ENCODE results near the gene RAB24.
A peak's percentile ranks its signal among the peaks of the same experiment; 100 is the strongest.
"Not testable (repeated sequence)": the region's sequence is repeated elsewhere in the genome, so short reads cannot be mapped to it uniquely, and the experiment has no call there.

RAB24 gene

DNA sequence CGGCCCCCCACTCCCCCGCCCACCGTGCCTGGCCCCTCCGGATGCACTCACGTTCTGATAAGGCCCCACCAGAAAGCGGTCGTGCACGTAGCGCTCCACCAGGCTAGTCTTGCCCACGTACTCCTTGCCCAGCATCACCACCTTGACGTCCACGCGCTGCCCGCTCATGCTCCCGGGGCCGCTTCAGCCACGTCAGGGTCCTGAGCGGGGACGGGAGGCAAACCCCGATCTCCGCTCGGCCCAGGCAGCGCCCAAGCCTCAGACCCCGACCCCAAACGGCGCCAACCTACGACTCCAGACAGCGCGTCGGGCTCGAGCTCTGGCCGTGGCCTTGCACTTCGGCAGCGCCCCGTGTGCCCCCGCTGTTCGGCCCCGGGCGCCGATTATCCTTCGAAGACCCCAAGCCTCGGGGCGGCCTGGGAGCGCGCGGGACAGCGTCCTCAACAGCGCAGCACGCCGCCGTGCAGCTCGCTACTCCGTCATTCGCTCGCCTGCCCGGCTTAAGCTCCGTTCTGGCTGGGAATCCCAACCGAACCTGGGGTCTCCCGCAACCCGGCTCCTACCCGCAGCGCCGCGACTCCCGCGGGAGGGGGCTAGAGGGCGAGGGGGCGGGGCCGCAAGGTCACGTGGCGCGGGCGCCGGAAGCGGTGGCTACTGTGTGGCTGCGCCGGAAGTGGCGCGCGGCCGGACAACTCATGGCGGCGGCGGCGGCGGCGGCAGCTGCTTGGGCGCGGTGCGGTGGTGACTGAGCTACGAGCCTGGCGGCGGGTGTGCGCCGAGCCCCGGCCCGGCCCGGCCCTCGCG lies at the start of gene RAB24, which contains the start of gene PRELID1:
RAB24 (minus strand) TSS at position 599 of the 804 bp plus-strand sequence; CDS start at position 168, 431 bp downstream.
PRELID1 (plus strand) TSS at position 679 of the 804 bp plus-strand sequence. CDS start 187 bp downstream, outside the sequence.
- peak; percentile 80 for DNase-seq

DNA sequence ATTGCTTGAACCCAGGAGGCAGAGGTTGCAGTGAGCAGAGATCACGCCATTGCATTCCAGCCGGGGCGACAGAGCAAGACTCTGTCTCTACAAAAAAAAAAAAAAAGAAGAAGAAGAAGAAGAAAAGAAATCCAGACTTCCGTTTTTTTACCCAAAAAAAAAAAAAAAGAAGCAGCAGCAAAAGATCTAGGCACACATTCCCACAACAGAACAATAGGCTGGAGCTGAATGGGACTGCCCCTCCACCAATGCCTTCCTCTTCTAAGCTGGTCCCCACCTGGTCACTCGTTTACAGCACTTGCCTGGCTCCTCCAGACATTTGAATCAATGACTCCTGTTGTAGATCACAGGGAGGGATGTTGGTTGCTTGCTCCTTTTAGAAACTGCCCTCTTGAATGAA lies 49.6 kb upstream of the RAB24 start:
- no peak for DNase-seq
- in situ Hi-C loops (cut with HindIII; ENCODE audit: low pct_ligation_motif_present, low pct_unique_long_range_greater_than_20kb, low sequenced_read_pairs) = no loop called here

More for the DNA sequence above, at the start of gene RAB24, which contains the start of gene PRELID1:
- in situ Hi-C loops (cut with HindIII; ENCODE audit: low pct_ligation_motif_present, low pct_unique_long_range_greater_than_20kb, low sequenced_read_pairs) = no loop called here

- in situ Hi-C loops (cut with HindIII; ENCODE audit: low pct_ligation_motif_present, low pct_unique_long_range_greater_than_20kb, low sequenced_read_pairs) = no loop called here
- peak; percentile 93 for DNase-seq
Observed at GRCh38 chr5:177351392-177352329, 48.1 kb upstream of the RAB24 start, which contains the start of gene LMAN2. TSS of gene LMAN2 (minus strand) at chr5:177351668. CDS start at chr5:177351647, 21 bp downstream.

DNA sequence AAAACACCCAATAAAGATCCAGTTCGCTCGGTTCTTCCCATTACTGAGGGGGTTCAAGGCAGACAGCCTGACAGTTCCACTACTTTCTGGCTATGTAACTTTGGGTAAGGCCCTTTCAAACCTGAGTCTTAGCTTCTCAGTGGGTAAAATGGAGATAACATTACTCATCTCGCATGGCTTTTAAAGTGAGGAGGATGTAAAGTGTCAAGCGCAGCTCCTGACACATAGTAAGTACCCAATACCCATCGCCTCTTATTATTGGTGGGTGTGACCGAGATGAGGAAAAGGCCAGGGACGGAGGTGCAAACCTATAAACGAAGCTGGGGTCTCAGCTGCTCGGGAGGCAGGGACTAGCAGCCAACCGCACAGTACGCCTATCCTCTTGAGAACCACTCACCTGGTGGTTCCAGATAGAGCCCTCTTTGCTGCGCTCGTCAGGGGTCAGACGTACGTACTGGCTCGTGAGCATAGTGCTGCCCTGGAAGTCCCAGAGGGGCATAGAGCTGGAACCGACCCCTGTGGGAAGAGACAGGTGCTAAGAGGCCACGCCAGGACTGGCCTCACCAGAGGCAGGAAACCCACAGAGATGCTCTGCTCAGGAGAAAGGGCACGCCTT lies 47.4 kb upstream of the RAB24 start:
- in situ Hi-C loops (cut with HindIII; ENCODE audit: low pct_ligation_motif_present, low pct_unique_long_range_greater_than_20kb, low sequenced_read_pairs) = no loop called here
- DNase-seq = no peak

DNA sequence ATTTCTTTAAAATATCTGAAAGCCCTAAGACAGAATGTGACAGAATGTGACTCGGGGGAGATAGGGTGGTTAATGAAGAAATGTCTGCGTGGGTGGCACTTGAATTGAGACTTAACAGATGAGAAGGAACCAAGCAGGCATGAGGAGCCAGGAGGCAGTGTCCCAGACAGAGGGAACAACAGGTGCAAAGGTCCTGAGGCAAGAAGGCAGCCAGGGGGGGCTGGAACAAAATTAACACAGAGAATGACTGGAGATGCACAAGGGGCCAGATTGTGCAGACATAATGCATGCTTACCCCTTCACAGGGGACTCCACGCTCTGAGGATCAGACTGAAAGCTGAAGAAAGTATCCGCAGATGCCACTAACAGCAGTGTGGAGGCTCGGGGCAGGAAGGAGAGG lies 46.2 kb upstream of the RAB24 start:
- DNase-seq = no peak
- in situ Hi-C loops (cut with HindIII; ENCODE audit: low pct_ligation_motif_present, low pct_unique_long_range_greater_than_20kb, low sequenced_read_pairs) = no loop called here

DNA sequence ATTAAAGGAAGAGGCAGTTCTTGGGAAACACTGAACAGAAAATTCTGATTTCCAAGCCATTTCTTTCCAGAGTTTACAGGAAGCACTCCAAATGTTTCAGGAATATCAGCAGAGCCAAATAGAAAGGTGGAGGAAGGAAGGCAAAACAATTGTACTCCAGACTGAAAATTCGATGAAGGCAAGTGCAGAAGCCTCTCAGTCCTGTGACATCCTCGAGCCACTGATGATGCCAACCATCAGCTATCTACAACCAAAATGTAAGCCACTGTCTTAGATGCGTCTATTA lies 45.8 kb upstream of the RAB24 start:
- in situ Hi-C loops (cut with HindIII; ENCODE audit: low pct_ligation_motif_present, low pct_unique_long_range_greater_than_20kb, low sequenced_read_pairs) = no loop called here
- no peak for DNase-seq

DNA sequence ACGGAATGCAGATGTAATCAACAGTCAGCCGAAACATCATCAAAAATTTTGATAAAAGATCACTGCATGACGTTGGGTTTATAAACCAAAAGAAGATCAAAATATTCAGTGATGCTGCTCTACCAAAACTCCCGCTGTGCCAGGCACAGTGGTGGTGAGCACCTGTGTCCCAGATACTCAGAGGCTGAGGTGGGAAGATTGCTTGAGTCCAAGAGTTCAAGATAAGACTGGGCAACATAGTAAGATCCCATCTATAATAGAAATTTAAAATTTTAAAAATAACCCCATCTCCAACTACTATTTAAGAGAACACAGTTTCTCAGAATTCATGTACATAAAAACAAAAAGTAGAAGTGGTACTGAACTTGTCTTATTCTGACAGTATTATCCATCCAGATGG lies 44.2 kb upstream of the RAB24 start:
- in situ Hi-C loops (cut with HindIII; ENCODE audit: low pct_ligation_motif_present, low pct_unique_long_range_greater_than_20kb, low sequenced_read_pairs) = no loop called here
- no peak for DNase-seq

GRCh38 chr5:177346820-177347219 lies 43.3 kb upstream of the RAB24 start:
- in situ Hi-C loops (cut with HindIII; ENCODE audit: low pct_ligation_motif_present, low pct_unique_long_range_greater_than_20kb, low sequenced_read_pairs) = no loop called here
- DNase-seq = no peak

DNA sequence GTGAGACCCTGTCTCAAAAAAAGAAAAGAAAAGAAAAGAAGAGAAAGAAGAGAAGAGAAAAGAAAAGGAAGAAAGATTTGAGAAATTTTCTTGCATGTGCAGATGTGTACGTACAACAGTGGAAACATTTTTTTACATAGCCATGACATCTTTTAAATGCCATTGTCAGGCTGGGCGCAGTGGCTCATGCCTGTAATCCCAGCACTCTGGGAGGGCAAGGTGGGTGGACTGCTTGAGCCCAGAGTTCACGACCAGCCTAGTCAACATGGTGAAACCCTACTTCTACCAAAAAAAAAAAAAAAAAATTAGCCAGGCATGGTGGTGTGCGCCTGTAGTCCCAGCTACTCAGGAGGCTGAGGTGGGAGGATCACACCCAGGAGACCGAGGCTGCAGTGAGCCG lies 41.4 kb upstream of the RAB24 start:
- in situ Hi-C loops (cut with HindIII; ENCODE audit: low pct_ligation_motif_present, low pct_unique_long_range_greater_than_20kb, low sequenced_read_pairs) = no loop called here
- no peak for DNase-seq

DNA sequence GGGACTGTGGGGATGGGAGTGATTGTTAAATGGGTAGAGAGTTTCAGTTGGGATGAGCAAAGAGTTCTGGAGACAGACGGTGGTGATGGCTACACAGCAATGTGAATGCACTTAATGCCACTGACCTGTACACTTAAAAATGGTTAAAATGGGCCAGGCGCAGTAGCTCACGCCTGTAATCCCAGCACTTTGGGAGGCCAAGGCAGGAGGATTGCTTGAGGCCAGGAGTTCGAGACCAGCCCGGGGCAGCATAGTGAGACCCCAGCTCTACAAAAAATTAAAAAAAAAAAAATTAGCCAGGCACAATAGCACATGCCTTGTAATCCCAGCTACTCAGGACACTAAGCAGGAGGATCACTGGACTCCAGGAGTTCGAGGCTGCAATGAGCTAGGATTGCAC lies 40.3 kb upstream of the RAB24 start:
- in situ Hi-C loops (cut with HindIII; ENCODE audit: low pct_ligation_motif_present, low pct_unique_long_range_greater_than_20kb, low sequenced_read_pairs) = no loop called here

GRCh38 chr5:177343000-177343399 lies 39.5 kb upstream of the RAB24 start:
- in situ Hi-C loops (cut with HindIII; ENCODE audit: low pct_ligation_motif_present, low pct_unique_long_range_greater_than_20kb, low sequenced_read_pairs); DNase-seq: not testable (repeated sequence)

More for the DNA sequence above, 40.3 kb upstream of the RAB24 start:
- DNase-seq = no peak

DNA sequence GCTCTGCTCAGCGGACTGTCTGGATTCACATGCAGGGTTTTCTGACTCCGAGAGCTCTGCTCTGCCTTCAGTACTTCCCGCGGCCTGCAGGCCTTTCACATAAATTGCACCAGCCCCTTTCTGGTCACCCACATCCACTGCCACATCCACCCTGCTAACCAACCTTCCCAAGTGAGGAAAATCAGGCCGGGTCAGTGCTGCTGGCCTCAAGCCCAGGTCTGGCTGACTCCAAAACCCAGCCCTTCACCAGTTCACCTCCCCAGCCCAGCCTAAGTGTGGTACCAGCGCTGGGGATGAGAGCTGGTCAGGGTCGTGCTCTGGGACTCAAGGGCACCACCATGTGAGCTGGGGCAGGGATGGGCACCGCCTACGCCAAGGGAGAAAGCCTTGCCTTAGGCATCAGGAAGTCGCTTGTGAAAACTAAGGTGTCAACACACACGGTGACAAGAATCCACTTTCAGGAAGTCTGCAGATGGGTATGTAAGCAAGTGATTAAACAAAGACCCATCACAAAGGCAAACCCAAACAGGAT lies 35.7 kb upstream of the RAB24 start:
- in situ Hi-C loops (cut with HindIII; ENCODE audit: low pct_ligation_motif_present, low pct_unique_long_range_greater_than_20kb, low sequenced_read_pairs) = no loop called here
- no peak for DNase-seq

DNA sequence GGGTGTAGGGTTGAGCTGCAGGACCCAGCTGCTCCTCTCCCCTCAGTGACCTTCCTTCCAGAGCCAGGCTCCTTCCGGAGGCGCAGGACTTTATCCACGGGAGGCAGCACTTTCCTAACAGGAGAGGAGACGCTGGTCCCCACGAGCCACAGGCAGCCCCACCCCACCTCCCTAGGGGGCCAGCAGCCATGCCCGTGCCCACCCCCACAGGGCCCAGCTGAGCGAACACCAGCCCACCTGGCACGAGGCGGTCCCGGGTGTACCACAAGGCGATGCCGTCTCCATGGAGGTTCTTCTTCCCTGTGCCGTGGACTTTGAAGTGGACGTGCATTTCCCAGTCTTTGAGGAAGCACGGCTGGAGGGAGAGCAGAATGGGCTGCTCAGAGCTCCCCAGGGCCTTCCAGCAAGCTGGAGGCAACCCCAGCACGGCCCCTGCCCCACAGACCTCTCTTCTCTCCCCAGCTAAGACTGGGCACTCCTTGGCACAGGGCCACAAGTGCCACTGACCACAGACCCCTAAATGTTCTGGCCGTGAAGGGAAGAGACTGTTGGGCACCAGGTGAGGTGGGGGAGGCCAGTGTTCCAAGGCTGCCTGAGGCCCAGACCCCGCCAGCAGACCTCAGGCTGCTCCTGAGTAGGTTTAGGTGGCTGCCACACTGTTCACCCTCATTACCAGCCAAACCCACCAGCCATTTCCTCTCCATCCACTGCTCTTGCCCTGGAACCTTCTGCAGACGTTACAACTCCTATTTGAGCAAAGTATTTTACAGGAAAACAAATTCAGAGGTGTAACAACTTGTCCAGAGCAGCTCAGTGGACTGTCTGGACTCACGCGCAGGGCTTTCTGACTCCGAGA lies 35.0 kb upstream of the RAB24 start:
- in situ Hi-C loops (cut with HindIII; ENCODE audit: low pct_ligation_motif_present, low pct_unique_long_range_greater_than_20kb, low sequenced_read_pairs) = no loop called here
- no peak for DNase-seq

- in situ Hi-C loops (cut with HindIII; ENCODE audit: low pct_ligation_motif_present, low pct_unique_long_range_greater_than_20kb, low sequenced_read_pairs) = no loop called here
- no peak for DNase-seq
Observed at GRCh38 chr5:177336603-177337494, 33.3 kb upstream of the RAB24 start.

- DNase-seq = peak; percentile 69
- in situ Hi-C loops (cut with HindIII; ENCODE audit: low pct_ligation_motif_present, low pct_unique_long_range_greater_than_20kb, low sequenced_read_pairs) = no loop called here
Observed at GRCh38 chr5:177336112-177336511, 32.6 kb upstream of the RAB24 start.

- in situ Hi-C loops (cut with HindIII; ENCODE audit: low pct_ligation_motif_present, low pct_unique_long_range_greater_than_20kb, low sequenced_read_pairs) = no loop called here
Observed at GRCh38 chr5:177335701-177336065, 32.2 kb upstream of the RAB24 start.

More at GRCh38 chr5:177335701-177336065, 32.2 kb upstream of the RAB24 start:
- no peak for DNase-seq

All from ACHN (cell line).